HepG2 (cell line): Measurements from ENCODE around the gene WDR26. TPM values are rescaled to one million over a fixed set of nuclear protein-coding genes. Genes with fewer than 3 reads are reported as not detected.

ENCODE experiments used
- ATAC-seq: fragments of 200-7000 bp; cut with Tn5 transposase; 3 replicates; pipeline ENCODE4 v1.9.1; 2020; ENCODE audit warnings: mild to moderate bottlenecking, moderate library complexity
- BruUV-seq: library from RNA; stranded (reverse); fragments of 400-500 nt; replicated peaks from 2 replicates; lab custom pipeline; 2021; lab: Mats Ljungman, UMichigan
- CTCF ChIA-PET: fragments of 300-600 bp; formaldehyde crosslinking; extraction: SDS; loops from one replicate; lab custom pipeline; 2021; ENCODE audit warnings: low total read pairs, inconsistent platforms, low intra/inter-chr PET ratio; lab: Yijun Ruan, JAX
- POLR2A ChIA-PET: fragments of 350-600 bp; sonication (Branson Sonifier 250); formaldehyde crosslinking; loops from one replicate; lab custom pipeline; 2020; ENCODE audit warnings: antibody characterized with exemption, inconsistent platforms; lab: Yijun Ruan, JAX
- DNase-seq: peaks from one replicate; pipeline ENCODE4 v3.0.0-alpha.2; 2015; ENCODE audit warnings: low spot score
- FAIRE-seq: peaks from 3 replicates; lab custom pipeline; 2011; peaks lifted over from hg19 to GRCh38; lab: Jason Lieb, UNC
- H2AFZ ChIP-seq: one replicate; pipeline ENCODE4 v1.6.1; 2011; ENCODE audit warnings: low read length, inconsistent platforms
- H3K27ac ChIP-seq: fragments of 300-600 bp; 3 replicates; pipeline ENCODE4 v1.8.0; 2011; ENCODE audit warnings: mixed run types, mild to moderate bottlenecking, mixed read lengths, low read length, inconsistent platforms; ENCODE audit not compliant: insufficient read depth; ENCODE audit errors: extremely low read length
- H3K27me3 ChIP-seq, 2 experiments: fragments of 200-600 bp in 1 of 2; 2 replicates in 1 of 2; 3 replicates in 1 of 2; pipeline versions ENCODE4 v1.6.0 to v1.8.0; 2011; ENCODE audit warnings: low read length in 2 of 2, mild to moderate bottlenecking in 2 of 2, moderate library complexity in 2 of 2, inconsistent platforms in 1 of 2; ENCODE audit not compliant: insufficient read depth in 2 of 2, control insufficient read depth in 1 of 2
- H3K36me3 ChIP-seq, 2 experiments: fragments of 200-600 bp in 1 of 2; replicated peaks in 1 of 2; 2 replicates in 1 of 2; 3 replicates in 1 of 2; pipeline versions ENCODE4 v1.5.1 to v1.8.0; 2011; ENCODE audit warnings: low read length in 2 of 2, inconsistent platforms in 1 of 2; ENCODE audit not compliant: insufficient read depth in 2 of 2, control insufficient read depth in 1 of 2
- H3K4me1 ChIP-seq: 2 replicates; pipeline ENCODE4 v1.5.1; 2012; ENCODE audit warnings: low read length, inconsistent platforms; ENCODE audit not compliant: insufficient read depth
- H3K4me2 ChIP-seq: 2 replicates; pipeline ENCODE4 v1.6.0; 2011; ENCODE audit warnings: low read depth, low read length, inconsistent platforms
- H3K4me3 ChIP-seq, 3 experiments: fragments of 200-600 bp in 1 of 3; sonication (generic), shearing (Covaris generic) in 1 of 3; replicated peaks in 1 of 3; 2 replicates each; pipeline ENCODE4 v1.5.1; 2011 to 2016; ENCODE audit warnings: low read length in 3 of 3, inconsistent platforms in 2 of 3, low read depth in 2 of 3, mild to moderate bottlenecking in 2 of 3, control low read depth in 1 of 3, mixed read lengths in 1 of 3; ENCODE audit not compliant: insufficient read depth in 1 of 3
- H3K79me2 ChIP-seq: one replicate; pipeline ENCODE4 v1.6.1; 2011; ENCODE audit warnings: low read length, inconsistent platforms; ENCODE audit not compliant: insufficient read depth
- H3K9ac ChIP-seq: 2 replicates; pipeline ENCODE4 v1.6.0; 2011; ENCODE audit warnings: mild to moderate bottlenecking, low read depth, low read length, inconsistent platforms; ENCODE audit not compliant: insufficient read depth
- H3K9me3 ChIP-seq: 2 replicates; pipeline ENCODE4 v1.5.1; 2012; ENCODE audit warnings: mild to moderate bottlenecking, low read length
- H4K20me1 ChIP-seq: 2 replicates; pipeline ENCODE4 v1.6.0; 2011; ENCODE audit warnings: inconsistent platforms, mild to moderate bottlenecking, low read length, moderate library complexity; ENCODE audit not compliant: insufficient read depth
- BRCA1 ChIP-seq: sonication (generic); formaldehyde crosslinking; IDR thresholded peaks from 2 replicates; pipeline ENCODE4 v1.4.0; 2020; ENCODE audit warnings: missing genetic modification reagents
- E2F2 ChIP-seq: sonication (generic); formaldehyde crosslinking; IDR thresholded peaks from 2 replicates; pipeline ENCODE4 v1.4.0; 2020; ENCODE audit warnings: missing genetic modification reagents, borderline replicate concordance
- FOXP4 ChIP-seq: sonication (generic); formaldehyde crosslinking; IDR thresholded peaks from 2 replicates; pipeline ENCODE4 v1.4.0; 2020; ENCODE audit warnings: missing genetic modification reagents
- KLF15 ChIP-seq: sonication (generic); formaldehyde crosslinking; IDR thresholded peaks from 2 replicates; pipeline ENCODE4 v1.8.1; 2023; ENCODE audit warnings: borderline replicate concordance, mild to moderate bottlenecking, inconsistent platforms, missing genetic modification reagents, mixed read lengths
- MTF1 ChIP-seq: sonication (generic); formaldehyde crosslinking; IDR thresholded peaks from 2 replicates; pipeline ENCODE4 v1.5.0; 2020; ENCODE audit warnings: missing genetic modification reagents
- RAD21 ChIP-seq: fragments of 450-650 bp; formaldehyde crosslinking; IDR thresholded peaks from 2 replicates; pipeline ENCODE4 v1.5.0; 2020; ENCODE audit warnings: mild to moderate bottlenecking
- RBM22 ChIP-seq: fragments of 200-400 bp; formaldehyde crosslinking; optimal IDR thresholded peaks from 2 replicates; pipeline ENCODE3; 2017; ENCODE audit warnings: mild to moderate bottlenecking, low read length, moderate library complexity
- RFXAP ChIP-seq: sonication (generic); formaldehyde crosslinking; IDR thresholded peaks from 2 replicates; pipeline ENCODE4 v1.4.0; 2020; ENCODE audit warnings: missing genetic modification reagents, borderline replicate concordance
- ZNF562 ChIP-seq: sonication (generic); formaldehyde crosslinking; IDR thresholded peaks from 2 replicates; pipeline ENCODE4 v1.8.0; 2022; ENCODE audit warnings: missing genetic modification reagents, borderline replicate concordance
- ZNF589 ChIP-seq: sonication (generic); formaldehyde crosslinking; conservative IDR thresholded peaks from 2 replicates; pipeline ENCODE4 v1.8.0; 2022; ENCODE audit warnings: mild to moderate bottlenecking, moderate library complexity, missing genetic modification reagents
- ZNF788 ChIP-seq: sonication (generic); formaldehyde crosslinking; IDR thresholded peaks from 2 replicates; pipeline ENCODE4 v1.5.0; 2020; ENCODE audit warnings: mild to moderate bottlenecking, missing genetic modification reagents, borderline replicate concordance
- WGBS: methylation state at CpG from one replicate; pipeline ENCODE4 v1.1.6; 2017; ENCODE audit warnings: low lambda C conversion rate; 5-methylcytosine and 5-hydroxymethylcytosine counted together
- in situ Hi-C: cut with HindIII; loops from 2 replicates; pipeline ENCODE4 v1.10.0; 2017; ENCODE audit warnings: low pct_unique_long_range_greater_than_20kb; ENCODE audit not compliant: extremely low pct_ligation_motif_present
- intact Hi-C: fragments of 100-400 bp; cut with micrococcal nuclease; formaldehyde crosslinking; loops from one replicate; pipeline ENCODE4 v1.10.0; 2022; ENCODE audit not compliant: unreplicated experiment
- polyA plus RNA-seq, 8 experiments: library from polyadenylated mRNA; depleted of rRNA in 3 of 8; stranded (reverse) in 7 of 8; unstranded in 1 of 8; fragments of >200 nt; fragmentation: Illumina TruSeq in 4 of 8; extraction: Trizol in 4 of 8; gene quantifications; 2 replicates each; pipeline versions ENCODE4 v1.2.1 to v1.2.3, GENCODE V29; 2011 to 2016; ENCODE audit warnings: low read depth in 4 of 8, missing spikeins in 1 of 8, mixed read lengths in 1 of 8; ENCODE audit not compliant: insufficient read depth in 1 of 8
- total RNA-seq, 5 experiments: library from RNA; depleted of rRNA; stranded (reverse); fragments of >200 nt; fragmentation: Illumina TruSeq; extraction: Trizol; gene quantifications; 2 replicates each; pipeline ENCODE4 v1.2.3, GENCODE V29; 2016; ENCODE audit warnings: low read depth in 1 of 5
- TF ChIP-seq, protein P1 (sequence below): sonication (generic); formaldehyde crosslinking; IDR thresholded peaks from 2 replicates; pipeline ENCODE4 v1.9.0; 2022; ENCODE audit warnings: low read depth, missing genetic modification reagents

Gene WDR26
- total and polyA plus RNA-seq, 2 of the 13 experiments (the other 11 are each of a cell fraction or from before 2014, with no cell fraction given), result 13.2 to 23.7 TPM

- BruUV-seq, result TSS peak; percentile 33
- Histone ChIP-seq H3K36me3 (peaks cover 8 to 38% of the 10 kb centered on the region in 2 experiments), H3K27me3 (no peaks in the 10 kb centered on the region), H3K4me2 (no peak overlapping the region), H4K20me1 (no peaks in the 10 kb centered on the region), H3K9me3 (no peaks in the 10 kb centered on the region), H3K4me1 (no peaks in the 10 kb centered on the region), H3K4me3 (no peak overlapping the region), H3K79me2 (no peaks in the 10 kb centered on the region), H3K9ac (no peak overlapping the region), H3K27ac (no peak overlapping the region), H2AFZ (no peak overlapping the region)
- in situ Hi-C loops, result no loop called here
- FAIRE-seq, result no peak
- WGBS, result 77% methylated on average over 6 of the region's 6 CpGs
- intact Hi-C loops, result no loop called here
- ATAC-seq, result no peak
- ChIA-PET CTCF (no interaction called here), POLR2A (no interaction called here)
- no peak for DNase-seq
- TF ChIP-seq RBM22 (peak; percentile 34), RAD21 (CRISPR knock-in tag) (no peak)
These were observed 47.2 kb downstream of the WDR26 start for GRCh38 chr1:224387302-224387912.

GRCh38 chr1:224383218-224383617, 51.4 kb downstream of the WDR26 start:
- WGBS, result 96% methylated on average over 3 of the region's 3 CpGs
- in situ Hi-C loops (no loop called here), intact Hi-C loops (no loop called here)
- no TSS peak for BruUV-seq
- Histone ChIP-seq H3K27me3 (no peaks in the 10 kb centered on the region), H3K27ac (no peak overlapping the region), H3K36me3 (peaks cover 0 to 8% of the 10 kb centered on the region in 2 experiments; a peak in 2 of 5 replicates), H2AFZ (no peak overlapping the region), H3K79me2 (no peaks in the 10 kb centered on the region), H3K4me3 (no peak overlapping the region), H4K20me1 (no peaks in the 10 kb centered on the region), H3K9me3 (no peaks in the 10 kb centered on the region), H3K4me2 (no peak overlapping the region), H3K4me1 (peaks cover 2% of the 10 kb centered on the region; the same call in 1 of the 2 replicates), H3K9ac (no peak overlapping the region)
- no peak for ATAC-seq
- no peak for DNase-seq
- TF ChIP-seq MTF1 (CRISPR knock-in tag) (no peak), ZNF788 (CRISPR knock-in tag) (no peak), E2F2 (CRISPR knock-in tag) (no peak), FOXP4 (CRISPR knock-in tag) (no peak), KLF15 (CRISPR knock-in tag) (no peak), RFXAP (no peak), ZNF589 (CRISPR knock-in tag) (no peak), BRCA1 (CRISPR knock-in tag) (no peak), ZNF562 (no peak)
- TF ChIP-seq, protein P1, sequence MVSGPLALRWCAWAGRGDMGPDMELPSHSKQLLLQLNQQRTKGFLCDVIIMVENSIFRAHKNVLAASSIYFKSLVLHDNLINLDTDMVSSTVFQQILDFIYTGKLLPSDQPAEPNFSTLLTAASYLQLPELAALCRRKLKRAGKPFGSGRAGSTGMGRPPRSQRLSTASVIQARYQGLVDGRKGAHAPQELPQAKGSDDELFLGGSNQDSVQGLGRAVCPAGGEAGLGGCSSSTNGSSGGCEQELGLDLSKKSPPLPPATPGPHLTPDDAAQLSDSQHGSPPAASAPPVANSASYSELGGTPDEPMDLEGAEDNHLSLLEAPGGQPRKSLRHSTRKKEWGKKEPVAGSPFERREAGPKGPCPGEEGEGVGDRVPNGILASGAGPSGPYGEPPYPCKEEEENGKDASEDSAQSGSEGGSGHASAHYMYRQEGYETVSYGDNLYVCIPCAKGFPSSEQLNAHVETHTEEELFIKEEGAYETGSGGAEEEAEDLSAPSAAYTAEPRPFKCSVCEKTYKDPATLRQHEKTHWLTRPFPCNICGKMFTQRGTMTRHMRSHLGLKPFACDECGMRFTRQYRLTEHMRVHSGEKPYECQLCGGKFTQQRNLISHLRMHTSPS, result no peak
- no peak for FAIRE-seq
- ChIA-PET CTCF (no interaction called here), POLR2A (no interaction called here)
